Naive thymus-derived CD8-positive, alpha-beta T cell (primary cell): ENCODE data around the gene C21orf91. TPM values are rescaled to one million over a fixed set of nuclear protein-coding genes. Genes with fewer than 3 reads are reported as not detected.

Experiments
- ATAC-seq, 2 donors: fragments of 150-1000 bp; cut with Tn5 transposase in 1 of 2; sonication (Bioruptor Pico), chemical (Tn5 transposase) in 1 of 2; 1 replicate in 1 of 2; 2 replicates in 1 of 2; pipeline ENCODE4 v1.10.0; 2021; ENCODE audit warnings: mild to moderate bottlenecking in 2 of 2, moderate library complexity in 2 of 2
- POLR2A ChIA-PET: fragments of 350-600 bp; sonication (Branson Sonifier 250); formaldehyde crosslinking; loops from one replicate; lab custom pipeline; 2021; ENCODE audit warnings: antibody characterized with exemption; lab: Charles Lee
- DNase-seq, 10 donors: peaks; one replicate each; pipeline versions ENCODE4 v3.0.0 to v3.0.0-alpha.2; 2020 to 2022
- H3K27ac Mint-ChIP-seq, 10 donors: one replicate each; pipeline ENCODE4 v1.8.0; 2020 to 2022; ENCODE audit warnings: mild to moderate bottlenecking in 10 of 10, mixed read lengths in 10 of 10, moderate library complexity in 4 of 10, inconsistent platforms in 1 of 10
- H3K27me3 Mint-ChIP-seq, 5 donors: one replicate each; pipeline ENCODE4 v1.8.0; 2021 to 2022; ENCODE audit warnings: mixed read lengths in 5 of 5
- H3K36me3 Mint-ChIP-seq, 3 donors: one replicate each; pipeline ENCODE4 v1.8.0; 2020 to 2022; ENCODE audit warnings: mixed read lengths in 3 of 3, mild to moderate bottlenecking in 2 of 3, inconsistent platforms in 1 of 3
- H3K4me1 Mint-ChIP-seq, 4 donors: one replicate each; pipeline ENCODE4 v1.8.0; 2021 to 2022; ENCODE audit warnings: mixed read lengths in 4 of 4
- H3K4me3 Mint-ChIP-seq, 10 donors: one replicate each; pipeline ENCODE4 v1.8.0; 2020 to 2022; ENCODE audit warnings: mild to moderate bottlenecking in 10 of 10, mixed read lengths in 10 of 10, moderate library complexity in 6 of 10, inconsistent platforms in 1 of 10
- H3K9me3 Mint-ChIP-seq, 9 donors: one replicate each; pipeline ENCODE4 v1.8.0; 2020 to 2022; ENCODE audit warnings: mixed read lengths in 9 of 9, mild to moderate bottlenecking in 3 of 9, inconsistent platforms in 1 of 9, moderate library complexity in 1 of 9
- polyA plus RNA-seq, 3 donors: library from polyadenylated mRNA; unstranded; fragments of 300-500 nt; fragmentation: Illumina TruSeq; gene quantifications; one replicate each; pipeline ENCODE4 v1.2.3, GENCODE V29; 2021
- total RNA-seq, 8 experiments: library from RNA in 2 of 8; stranded (reverse) in 2 of 8; gene quantifications; one replicate each; pipeline ENCODE4 v1.2.3 and lab custom pipeline; 2021 to 2026

Gene C21orf91
- total RNA-seq (10 to 100 TPM; 53.2 to 56.4 TPM), polyA plus RNA-seq (10 to 100 TPM; 30.7 to 40.3 (median 30.7) TPM), total RNA-seq (lab: John Stamatoyannopoulos, UW) (24.1 to 58.2 (median 47.6) reads per million in 6 experiments)

GRCh38 chr21:17819114-17819876 lies at the start of gene C21orf91:
C21orf91 (minus strand) TSS chr21:17819356; CDS start chr21:17818318, 1,038 bp downstream.
- Mint-ChIP-seq H3K27ac (peak within 1 kb of the TSS; percentile 77 to 100 (median 99)), H3K4me3 (peak within 1 kb of the TSS; percentile 89 to 99 (median 98)), H3K27me3 (no peaks in the 10 kb centered on the region), H3K36me3 (peaks cover 0 to 26% (median 9%) of the 10 kb centered on the region in 3 donors), H3K4me1 (peaks cover 15 to 53% (median 44%) of the 10 kb centered on the region in 4 donors), H3K9me3 (no peaks in the 10 kb centered on the region)
- peak; percentile 82 to 89 for ATAC-seq
- DNase-seq: peak; percentile 75 to 97 (median 87)
- POLR2A ChIA-PET: interaction anchor here (0.5 to 3.9 kb wide), 15 partner anchors 9 to 307 kb away, joined by 3 to 63 read pairs (median 5); partner anchors contain the start of gene BTG3

DNA sequence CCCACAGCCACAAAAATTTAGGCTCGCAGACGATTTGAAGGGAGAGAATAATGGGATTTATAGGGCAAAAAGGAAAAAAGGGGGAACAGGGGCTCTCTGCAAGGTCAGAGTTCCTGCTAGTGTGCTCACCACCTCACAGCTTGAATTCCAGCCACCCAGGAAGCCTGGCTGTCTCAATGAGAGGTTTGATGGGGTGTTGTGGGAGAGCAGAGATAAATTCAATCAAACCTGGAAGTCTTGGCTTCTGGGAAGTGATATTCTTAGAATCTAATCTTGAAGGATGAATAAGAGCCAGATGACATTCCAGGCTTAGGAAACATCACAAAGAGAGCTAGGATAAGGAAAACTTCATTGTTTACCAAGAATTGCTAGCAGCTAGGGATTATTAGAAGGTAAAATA lies 47.4 kb upstream of the C21orf91 start:
- Mint-ChIP-seq H3K27me3 (no peaks in the 10 kb centered on the region), H3K9me3 (peaks cover 0 to 17% (median 0%) of the 10 kb centered on the region in 9 donors), H3K27ac (peak overlapping the region in 1 of 10 donors; percentile 7), H3K4me3 (no peak overlapping the region), H3K4me1 (no peaks in the 10 kb centered on the region), H3K36me3 (no peaks in the 10 kb centered on the region)
- POLR2A ChIA-PET: no interaction called here
- ATAC-seq: no peak
- DNase-seq: no peak

GRCh38 chr21:17859661-17860060 lies 40.5 kb upstream of the C21orf91 start:
- peaks cover 0 to 4% (median 0%) of the 10 kb centered on the region in 5 donors for H3K27me3 Mint-ChIP-seq

DNA sequence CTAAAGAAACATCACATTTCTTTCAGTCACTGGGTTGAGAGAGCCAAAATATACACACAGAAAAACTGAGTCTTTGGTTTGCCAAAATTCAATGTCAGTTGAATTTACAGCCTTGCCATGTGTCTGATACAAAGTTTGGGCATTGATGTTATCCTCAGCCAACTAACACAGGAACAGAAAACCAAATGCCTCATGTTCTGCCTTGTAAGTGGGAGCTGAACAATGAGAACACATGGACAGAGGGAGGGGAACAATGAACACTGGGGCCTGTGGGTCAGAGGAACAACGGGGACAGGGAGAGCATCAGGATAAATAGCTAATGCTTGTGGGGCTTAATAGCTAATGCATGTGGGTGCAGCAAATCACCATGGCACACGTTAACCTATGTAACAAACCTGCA lies 39.6 kb upstream of the C21orf91 start:
- peak overlapping the region in 1 of 10 donors; percentile 55 for H3K27ac Mint-ChIP-seq
- peaks cover 0 to 4% (median 0%) of the 10 kb centered on the region in 9 donors for H3K9me3 Mint-ChIP-seq
- DNase-seq (no peak), ATAC-seq (no peak)
- POLR2A ChIA-PET: no interaction called here
- H3K4me3 Mint-ChIP-seq: no peak overlapping the region
- H3K27me3 Mint-ChIP-seq: peaks cover 0 to 4% (median 0%) of the 10 kb centered on the region in 5 donors
- no peaks in the 10 kb centered on the region for H3K36me3 Mint-ChIP-seq
- H3K4me1 Mint-ChIP-seq: no peaks in the 10 kb centered on the region

More at GRCh38 chr21:17859661-17860060, 40.5 kb upstream of the C21orf91 start:
- Mint-ChIP-seq H3K36me3 (no peaks in the 10 kb centered on the region), H3K4me3 (no peak overlapping the region), H3K9me3 (peaks cover 0 to 4% (median 0%) of the 10 kb centered on the region in 9 donors), H3K27ac (no peak overlapping the region), H3K4me1 (no peaks in the 10 kb centered on the region)
- ATAC-seq: no peak
- POLR2A ChIA-PET: no interaction called here
- DNase-seq: no peak

DNA sequence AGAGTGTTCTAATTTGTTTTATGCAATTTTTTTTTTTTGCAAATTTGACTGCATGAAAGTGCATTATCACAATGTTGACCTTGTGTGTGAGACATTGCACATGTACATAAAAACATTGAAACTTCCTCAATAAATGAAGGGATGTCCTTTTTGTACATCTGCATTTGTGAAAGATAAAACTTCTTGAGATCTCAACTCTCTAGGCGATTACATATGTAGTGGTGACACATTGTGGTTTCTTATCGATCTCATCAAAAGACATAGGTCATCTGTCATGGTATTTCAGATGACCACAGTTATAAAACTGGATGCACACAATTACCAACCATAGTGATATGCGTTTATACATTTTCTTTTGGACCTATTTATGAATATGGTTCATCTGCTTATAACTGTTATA lies 35.6 kb upstream of the C21orf91 start:
- H3K9me3 Mint-ChIP-seq: peaks cover 0 to 4% (median 0%) of the 10 kb centered on the region in 9 donors
- H3K4me1 Mint-ChIP-seq: no peaks in the 10 kb centered on the region
- H3K27ac Mint-ChIP-seq: no peak overlapping the region
- no peaks in the 10 kb centered on the region for H3K36me3 Mint-ChIP-seq
- DNase-seq (no peak), ATAC-seq (no peak)
- no peak overlapping the region for H3K4me3 Mint-ChIP-seq
- H3K27me3 Mint-ChIP-seq: peaks cover 0 to 4% (median 0%) of the 10 kb centered on the region in 5 donors
- POLR2A ChIA-PET: no interaction called here

GRCh38 chr21:17853393-17854275 lies 34.5 kb upstream of the C21orf91 start:
- ATAC-seq (no peak), DNase-seq (no peak)
- Mint-ChIP-seq H3K27ac (no peak overlapping the region), H3K4me1 (no peaks in the 10 kb centered on the region), H3K27me3 (peaks cover 0 to 4% (median 0%) of the 10 kb centered on the region in 5 donors), H3K36me3 (no peaks in the 10 kb centered on the region), H3K4me3 (no peak overlapping the region), H3K9me3 (peaks cover 0 to 5% (median 0%) of the 10 kb centered on the region in 9 donors)
- POLR2A ChIA-PET: no interaction called here

- Mint-ChIP-seq H3K27me3 (no peaks in the 10 kb centered on the region), H3K4me3 (no peak overlapping the region), H3K4me1 (no peaks in the 10 kb centered on the region), H3K36me3 (no peaks in the 10 kb centered on the region), H3K27ac (peak overlapping the region in 1 of 10 donors; percentile 23), H3K9me3 (peaks cover 0 to 5% (median 0%) of the 10 kb centered on the region in 9 donors)
- POLR2A ChIA-PET: no interaction called here
- DNase-seq (no peak), ATAC-seq (no peak)
Measured at GRCh38 chr21:17848228-17848627, 29.1 kb upstream of the C21orf91 start.

- DNase-seq: no peak
- ATAC-seq: no peak
- POLR2A ChIA-PET: no interaction called here
- Mint-ChIP-seq H3K4me1 (no peaks in the 10 kb centered on the region), H3K36me3 (no peaks in the 10 kb centered on the region), H3K9me3 (peaks cover 0 to 2% (median 0%) of the 10 kb centered on the region in 9 donors), H3K4me3 (no peak overlapping the region), H3K27me3 (no peaks in the 10 kb centered on the region), H3K27ac (no peak overlapping the region)
Measured at GRCh38 chr21:17841103-17841502, 21.9 kb upstream of the C21orf91 start.

DNA sequence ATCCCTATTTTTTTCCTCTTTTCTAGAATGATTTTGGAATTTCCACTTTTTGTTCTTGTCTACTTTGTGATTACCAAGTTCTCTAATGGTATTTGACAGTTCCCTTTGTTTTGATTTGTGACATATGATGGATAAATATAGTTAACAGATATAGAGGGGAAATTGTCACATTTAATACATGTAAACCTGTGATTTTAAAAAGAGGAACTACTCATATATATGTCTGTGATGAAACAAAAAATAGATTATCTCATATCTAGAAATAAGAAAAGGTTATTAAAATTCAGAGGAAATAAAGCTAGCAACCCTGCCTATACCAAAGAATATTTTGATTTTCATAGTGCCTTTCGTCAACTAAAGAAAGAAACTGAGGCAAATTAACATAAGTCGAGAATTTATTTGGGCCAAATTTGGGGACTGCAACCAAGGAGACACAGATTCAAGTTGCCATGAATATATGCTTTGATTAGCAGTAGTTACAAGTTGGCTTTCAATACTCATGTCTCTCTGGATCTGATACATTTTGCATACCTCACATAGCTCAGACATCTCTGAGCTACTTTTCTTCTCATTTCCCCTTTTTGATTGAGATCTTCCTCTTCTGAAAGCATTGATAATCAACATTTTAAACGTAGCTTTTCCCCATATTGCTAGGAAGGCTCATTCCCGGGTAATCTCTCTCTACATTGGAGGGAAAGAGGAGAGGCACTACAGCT lies 15.6 kb upstream of the C21orf91 start:
- POLR2A ChIA-PET: interaction anchor here (2.0 kb wide), 1 partner anchor 16 kb away, joined by 5 read pairs; the partner anchor contains the start of gene C21orf91
- Mint-ChIP-seq H3K4me1 (peaks cover 0 to 8% (median under 1%) of the 10 kb centered on the region in 4 donors), H3K27me3 (no peaks in the 10 kb centered on the region), H3K4me3 (no peak overlapping the region), H3K27ac (no peak overlapping the region), H3K9me3 (peaks cover 0 to 2% (median 0%) of the 10 kb centered on the region in 9 donors), H3K36me3 (no peaks in the 10 kb centered on the region)
- DNase-seq (no peak), ATAC-seq (no peak)

DNA sequence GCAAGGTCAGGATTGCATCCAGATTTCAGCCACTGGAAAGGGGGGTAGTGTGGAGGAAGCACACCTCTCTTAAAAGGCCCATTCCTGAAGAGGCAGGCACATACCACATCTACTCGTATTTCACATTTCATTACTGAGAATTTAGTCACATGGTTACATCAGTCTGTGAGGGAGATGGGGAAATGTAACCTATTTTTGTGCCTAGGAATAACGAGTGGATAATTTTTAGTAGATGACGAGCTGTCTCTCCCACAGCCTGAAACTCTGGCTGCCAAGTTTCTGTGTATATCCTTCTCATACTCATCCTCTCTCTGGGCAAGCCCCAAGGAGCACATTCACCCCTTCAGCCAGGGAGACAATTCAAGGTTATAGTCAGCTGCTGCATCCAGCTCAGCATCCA lies 10.3 kb upstream of the C21orf91 start:
- Mint-ChIP-seq H3K36me3 (peaks cover 0 to 6% (median 0%) of the 10 kb centered on the region in 3 donors), H3K27me3 (no peaks in the 10 kb centered on the region), H3K4me1 (peaks cover 0 to 1% (median under 1%) of the 10 kb centered on the region in 4 donors), H3K27ac (peak overlapping the region in 1 of 10 donors; percentile 67), H3K4me3 (no peak overlapping the region), H3K9me3 (peaks cover 0 to 10% (median 0%) of the 10 kb centered on the region in 9 donors)
- ATAC-seq: no peak
- DNase-seq: no peak
- POLR2A ChIA-PET: interaction anchor here (1.4 kb wide), 1 partner anchor 10 kb away, joined by 4 read pairs; no protein-coding TSS in a partner anchor

- peaks cover 0 to 10% (median 0%) of the 10 kb centered on the region in 9 donors for H3K9me3 Mint-ChIP-seq
- no peak overlapping the region for H3K27ac Mint-ChIP-seq
Measured at GRCh38 chr21:17828223-17828622, 9.1 kb upstream of the C21orf91 start.

DNA sequence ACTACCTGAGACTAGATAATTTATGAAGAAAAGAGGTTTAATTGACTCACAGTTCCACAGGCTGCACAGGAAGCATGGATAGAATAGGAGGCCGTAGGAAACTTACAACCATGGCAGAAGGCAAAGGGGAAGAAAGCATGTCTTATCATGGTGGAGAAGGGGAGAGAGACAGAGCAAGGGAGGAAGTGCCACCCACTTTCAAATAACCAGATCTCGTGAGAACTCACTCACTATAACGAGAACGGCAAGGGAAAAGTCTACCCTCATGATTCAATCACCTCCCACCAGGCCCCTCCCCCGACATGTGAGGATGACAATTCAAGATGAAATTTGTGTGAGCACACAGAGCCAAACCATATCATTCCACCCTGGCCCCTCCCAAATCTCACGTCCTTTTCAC lies 4.7 kb upstream of the C21orf91 start:
- POLR2A ChIA-PET: no interaction called here
- no peak overlapping the region for H3K27ac Mint-ChIP-seq
- peaks cover 8 to 19% (median 14%) of the 10 kb centered on the region in 4 donors for H3K4me1 Mint-ChIP-seq
- H3K4me3 Mint-ChIP-seq: no peak overlapping the region
- no peak for ATAC-seq
- H3K36me3 Mint-ChIP-seq: peaks cover 0 to 6% (median 0%) of the 10 kb centered on the region in 3 donors
- H3K27me3 Mint-ChIP-seq: no peaks in the 10 kb centered on the region
- DNase-seq: no peak
- H3K9me3 Mint-ChIP-seq: peaks cover 0 to 10% (median 0%) of the 10 kb centered on the region in 9 donors

More at GRCh38 chr21:17828223-17828622, 9.1 kb upstream of the C21orf91 start:
- POLR2A ChIA-PET: interaction anchor here (0.7 kb wide), 1 partner anchor 12 kb away, joined by 3 read pairs; no protein-coding TSS in a partner anchor
- H3K27me3 Mint-ChIP-seq: no peaks in the 10 kb centered on the region
- DNase-seq: no peak
- peaks cover 0 to 1% (median 0%) of the 10 kb centered on the region in 4 donors for H3K4me1 Mint-ChIP-seq
- no peak for ATAC-seq
- no peak overlapping the region for H3K4me3 Mint-ChIP-seq
- H3K36me3 Mint-ChIP-seq: peaks cover 0 to 6% (median 0%) of the 10 kb centered on the region in 3 donors
